Kidney (tissue), 14 donors: Measurements from ENCODE around the gene LDOC1. TPM values are rescaled to one million over a fixed set of nuclear protein-coding genes. Genes with fewer than 3 reads are reported as not detected.
"Not testable (repeated sequence)": the region's sequence is repeated elsewhere in the genome, so short reads cannot be mapped to it uniquely, and the experiment has no call there.

Source experiments
- DNase-seq, 5 donors: peaks; one replicate each; pipeline ENCODE4 v3.0.0-alpha.2; 2013 to 2020
- FAIRE-seq: peaks from 2 replicates; lab custom pipeline; 2012; peaks lifted over from hg19 to GRCh38; lab: Jason Lieb, UNC
- H3K27ac ChIP-seq, 2 donors: one replicate each; pipeline ENCODE4 v1.7.0; 2013; ENCODE audit warnings: low read depth in 2 of 2, low read length in 2 of 2, inconsistent platforms in 1 of 2
- H3K27me3 ChIP-seq: one replicate; pipeline ENCODE4 v1.7.1; 2013; ENCODE audit warnings: low read length, inconsistent platforms; ENCODE audit not compliant: control insufficient read depth, insufficient read depth
- H3K36me3 ChIP-seq, 3 donors: one replicate each; pipeline versions ENCODE4 v1.7.0 to v1.7.1; 2013; ENCODE audit warnings: low read length in 3 of 3, control low read depth in 1 of 3, inconsistent platforms in 1 of 3; ENCODE audit not compliant: insufficient read depth in 3 of 3, control insufficient read depth in 2 of 3
- H3K4me1 ChIP-seq, 3 donors: one replicate each; pipeline versions ENCODE4 v1.7.0 to v1.7.1; 2013; ENCODE audit warnings: low read length in 3 of 3, inconsistent platforms in 1 of 3, low read depth in 1 of 3; ENCODE audit not compliant: control insufficient read depth in 2 of 3, insufficient read depth in 2 of 3
- H3K4me3 ChIP-seq, 3 donors: one replicate each; pipeline versions ENCODE4 v1.7.0 to v1.8.1; 2013; ENCODE audit warnings: low read length in 3 of 3, control low read depth in 1 of 3, inconsistent platforms in 1 of 3
- H3K9ac ChIP-seq, 3 donors: one replicate each; pipeline versions ENCODE4 v1.7.0 to v1.7.1; 2013; ENCODE audit warnings: low read length in 3 of 3, control low read depth in 1 of 3, inconsistent platforms in 1 of 3
- H3K9me3 ChIP-seq, 3 donors: one replicate each; pipeline versions ENCODE4 v1.7.0 to v1.7.1; 2013; ENCODE audit warnings: low read length in 3 of 3, control low read depth in 1 of 3, inconsistent platforms in 1 of 3; ENCODE audit not compliant: control insufficient read depth in 2 of 3, insufficient read depth in 1 of 3
- CTCF ChIP-seq: IDR thresholded peaks from 3 replicates; pipeline ENCODE4 v1.5.1; 2012; ENCODE audit warnings: mild to moderate bottlenecking, moderate library complexity, borderline replicate concordance; ENCODE audit not compliant: insufficient read depth; ENCODE audit errors: extremely low read depth
- intact Hi-C: fragments of 100-400 bp; cut with DNase I; formaldehyde crosslinking; loops from one replicate; pipeline ENCODE4 v1.11.1; 2022
- polyA plus RNA-seq: library from polyadenylated mRNA; stranded (reverse); fragments of 350-450 nt; fragmentation: Illumina TruSeq; extraction: RNeasy Lipid Tissue Mini Kit (QIAGEN cat#74804); gene quantifications from one replicate; pipeline ENCODE4 v1.2.3, GENCODE V29; 2014; ENCODE audit warnings: low read depth, low replicate concordance; ENCODE audit not compliant: insufficient read depth
- total RNA-seq: library from RNA; stranded (reverse); fragmentation: NEBNext Ultra II Directional; extraction: Animal tissue kit (Norgen Biotek cat#: 25700); gene quantifications from one replicate; pipeline ENCODE4 v1.2.1, GENCODE V29; 2021
- donor health status: control.
- donor health status: control.
- donor health status: control.
- donor health status: control.
- donor health status: control.
- donor health status: DM: yes; HTN: yes; CAD: no.
- donor health status: Normal renal cell carcinoma (clear cell type).

The LDOC1 gene
- total and polyA plus RNA-seq, 2 donors from 2014 or later: 49.0 to 52.8 TPM

- Histone ChIP-seq H3K27ac (no peak overlapping the region), H3K36me3 (no peaks in the 10 kb centered on the region), H3K9me3 (no peaks in the 10 kb centered on the region), H3K4me1 (no peaks in the 10 kb centered on the region), H3K27me3 (no peaks in the 10 kb centered on the region), H3K4me3 (no peak overlapping the region), H3K9ac (no peak overlapping the region)
- intact Hi-C loops: no loop called here
- DNase-seq (no peak), FAIRE-seq (no peak)
- no peak for TF ChIP-seq CTCF
Observed at GRCh38 chrX:141220342-141221008, 43.5 kb upstream of the LDOC1 start.

- DNase-seq (no peak), FAIRE-seq (no peak)
- no peak for TF ChIP-seq CTCF
- no peaks in the 10 kb centered on the region for H3K27me3 ChIP-seq
- no peaks in the 10 kb centered on the region for H3K4me1 ChIP-seq
- H3K9me3 ChIP-seq: no peaks in the 10 kb centered on the region
- no peak overlapping the region for H3K4me3 ChIP-seq
- no peaks in the 10 kb centered on the region for H3K36me3 ChIP-seq
- no peak overlapping the region for H3K9ac ChIP-seq
- intact Hi-C loops: no loop called here
- no peak overlapping the region for H3K27ac ChIP-seq
Observed at GRCh38 chrX:141214196-141214595, 37.3 kb upstream of the LDOC1 start.

- Histone ChIP-seq H3K4me3 (no peak overlapping the region), H3K9ac (no peak overlapping the region), H3K9me3 (no peaks in the 10 kb centered on the region), H3K27ac (no peak overlapping the region), H3K27me3 (no peaks in the 10 kb centered on the region), H3K4me1 (no peaks in the 10 kb centered on the region), H3K36me3 (no peaks in the 10 kb centered on the region)
- no peak for DNase-seq
- intact Hi-C loops: no loop called here
- no peak for FAIRE-seq
- no peak for TF ChIP-seq CTCF
Observed at GRCh38 chrX:141201962-141202361, 25.0 kb upstream of the LDOC1 start.

GRCh38 chrX:141188573-141188972, 11.6 kb upstream of the LDOC1 start:
- H3K36me3 ChIP-seq, H3K27me3 ChIP-seq, FAIRE-seq, H3K4me3 ChIP-seq, H3K4me1 ChIP-seq, H3K9ac ChIP-seq, DNase-seq, intact Hi-C loops, H3K9me3 ChIP-seq, H3K27ac ChIP-seq: not testable (repeated sequence)
